ENCODE data around the gene FHOD1.

GRCh38 chr16:67258161-67258835, 11.0 kb upstream of the FHOD1 start:
- TF ChIP-seq CTCF (IDR thresholded peaks at IDR 0.05; ENCODE audit: low read length) = no peak
- TF ChIP-seq EZH2 (IDR thresholded peaks at IDR 0.05; ENCODE audit: borderline replicate concordance, low read length) = no peak
